ENCODE measurements around the gene CAMSAP2.

DNA sequence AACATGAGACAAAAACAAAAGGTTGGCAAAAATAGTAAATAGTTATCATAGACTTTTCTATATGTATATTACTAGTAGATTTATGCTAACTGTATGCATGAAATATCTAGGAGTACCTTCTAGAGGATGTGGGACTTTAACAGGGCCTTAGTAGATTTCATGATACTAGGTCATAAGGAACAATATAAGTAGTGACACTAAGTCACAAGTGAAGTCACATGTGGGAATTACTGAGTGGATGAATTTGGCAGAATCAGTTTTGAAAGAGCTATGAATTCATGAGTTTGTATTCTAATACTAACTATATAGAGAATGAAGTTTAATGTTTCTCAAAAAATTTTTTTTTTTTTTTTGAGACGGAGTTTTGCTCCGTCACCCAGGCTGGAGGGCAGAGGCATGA, 81.0 kb downstream of the CAMSAP2 start:
- TF ChIP-seq ZBTB7A (tag by site-specific recombination; IDR thresholded peaks at IDR 0.05; ENCODE audit: low read depth): no peak
- TF ChIP-seq, protein P1, sequence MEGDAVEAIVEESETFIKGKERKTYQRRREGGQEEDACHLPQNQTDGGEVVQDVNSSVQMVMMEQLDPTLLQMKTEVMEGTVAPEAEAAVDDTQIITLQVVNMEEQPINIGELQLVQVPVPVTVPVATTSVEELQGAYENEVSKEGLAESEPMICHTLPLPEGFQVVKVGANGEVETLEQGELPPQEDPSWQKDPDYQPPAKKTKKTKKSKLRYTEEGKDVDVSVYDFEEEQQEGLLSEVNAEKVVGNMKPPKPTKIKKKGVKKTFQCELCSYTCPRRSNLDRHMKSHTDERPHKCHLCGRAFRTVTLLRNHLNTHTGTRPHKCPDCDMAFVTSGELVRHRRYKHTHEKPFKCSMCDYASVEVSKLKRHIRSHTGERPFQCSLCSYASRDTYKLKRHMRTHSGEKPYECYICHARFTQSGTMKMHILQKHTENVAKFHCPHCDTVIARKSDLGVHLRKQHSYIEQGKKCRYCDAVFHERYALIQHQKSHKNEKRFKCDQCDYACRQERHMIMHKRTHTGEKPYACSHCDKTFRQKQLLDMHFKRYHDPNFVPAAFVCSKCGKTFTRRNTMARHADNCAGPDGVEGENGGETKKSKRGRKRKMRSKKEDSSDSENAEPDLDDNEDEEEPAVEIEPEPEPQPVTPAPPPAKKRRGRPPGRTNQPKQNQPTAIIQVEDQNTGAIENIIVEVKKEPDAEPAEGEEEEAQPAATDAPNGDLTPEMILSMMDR (tag by site-specific recombination; IDR thresholded peaks at IDR 0.05): no peak
- no peak for TF ChIP-seq KLF16 (tag by site-specific recombination; IDR thresholded peaks at IDR 0.05)
- no peak for TF ChIP-seq GLIS1 (tag by site-specific recombination; IDR thresholded peaks at IDR 0.05)
- TF ChIP-seq ZSCAN5A (tag by site-specific recombination; IDR thresholded peaks at IDR 0.05): no peak
- no peak for TF ChIP-seq ZNF561 (tag by site-specific recombination; IDR thresholded peaks at IDR 0.05; ENCODE audit: borderline replicate concordance)
- TF ChIP-seq ZNF707 (tag by site-specific recombination; IDR thresholded peaks at IDR 0.05): no peak
